ENCODE measurements around the gene ADH4.

- TF ChIP-seq CTCF (IDR thresholded peaks at IDR 0.05; ENCODE audit: insufficient read depth, low read length, poor library complexity, severe bottlenecking) = no peak
- TF ChIP-seq EZH2phosphoT487 (conservative IDR thresholded peaks at IDR 0.05; ENCODE audit: low read length) = no peak
These were observed 52.9 kb downstream of the ADH4 start for GRCh38 chr4:99091216-99091575.
